ENCODE results near the gene PLCB2. TPM values are rescaled to one million over a fixed set of nuclear protein-coding genes. Genes with fewer than 3 reads are reported as not detected.

The PLCB2 gene
- total RNA-seq, 1 experiment from 2014 or later: 7.4 TPM

- Mint-ChIP-seq H3K4me3 (no peak overlapping the region), H3K9me3 (no peaks in the 10 kb centered on the region), H3K36me3 (ENCODE audit: insufficient read depth in 1 of 3, low read depth in 3 of 3) (no peaks in the 10 kb centered on the region; a peak in 2 of 7 replicates), H3K4me1 (peaks cover 38 to 47% of the 10 kb centered on the region in 2 experiments), H3K27ac (no peak overlapping the region), H3K27me3 (ENCODE audit: low read depth) (peaks cover 84% of the 10 kb centered on the region)
- H3K4me1 ChIP-seq (ENCODE audit: insufficient read depth, low read length): peaks cover 5% of the 10 kb centered on the region
- no peak overlapping the region for H3K23ac ChIP-seq (ENCODE audit: insufficient read length, low read depth, low read length)
- H3K9me3 ChIP-seq (ENCODE audit: control insufficient read depth, low read depth, low read length): no peaks in the 10 kb centered on the region
- no peak overlapping the region for H2BK120ac ChIP-seq (ENCODE audit: low read depth, low read length, poor library complexity, severe bottlenecking)
- no peak overlapping the region for H4K91ac ChIP-seq (ENCODE audit: insufficient read length, low read depth, low read length)
- H3K27me3 ChIP-seq (ENCODE audit: insufficient read depth, low read length): peaks cover 31% of the 10 kb centered on the region; the same call in 1 of the 2 replicates
- no peaks in the 10 kb centered on the region for H3K79me2 ChIP-seq (ENCODE audit: insufficient read depth, low read length)
- no peak overlapping the region for H4K8ac ChIP-seq (replicated peaks; ENCODE audit: insufficient read length, low read depth, low read length)
- WGBS (ENCODE audit: extremely low coverage, insufficient read length, low lambda C conversion rate): no CpG with 5 or more reads among the region's 1 CpG
- TF ChIP-seq, protein P1, sequence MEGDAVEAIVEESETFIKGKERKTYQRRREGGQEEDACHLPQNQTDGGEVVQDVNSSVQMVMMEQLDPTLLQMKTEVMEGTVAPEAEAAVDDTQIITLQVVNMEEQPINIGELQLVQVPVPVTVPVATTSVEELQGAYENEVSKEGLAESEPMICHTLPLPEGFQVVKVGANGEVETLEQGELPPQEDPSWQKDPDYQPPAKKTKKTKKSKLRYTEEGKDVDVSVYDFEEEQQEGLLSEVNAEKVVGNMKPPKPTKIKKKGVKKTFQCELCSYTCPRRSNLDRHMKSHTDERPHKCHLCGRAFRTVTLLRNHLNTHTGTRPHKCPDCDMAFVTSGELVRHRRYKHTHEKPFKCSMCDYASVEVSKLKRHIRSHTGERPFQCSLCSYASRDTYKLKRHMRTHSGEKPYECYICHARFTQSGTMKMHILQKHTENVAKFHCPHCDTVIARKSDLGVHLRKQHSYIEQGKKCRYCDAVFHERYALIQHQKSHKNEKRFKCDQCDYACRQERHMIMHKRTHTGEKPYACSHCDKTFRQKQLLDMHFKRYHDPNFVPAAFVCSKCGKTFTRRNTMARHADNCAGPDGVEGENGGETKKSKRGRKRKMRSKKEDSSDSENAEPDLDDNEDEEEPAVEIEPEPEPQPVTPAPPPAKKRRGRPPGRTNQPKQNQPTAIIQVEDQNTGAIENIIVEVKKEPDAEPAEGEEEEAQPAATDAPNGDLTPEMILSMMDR (conservative IDR thresholded peaks at IDR 0.05): no peak
- H4K5ac ChIP-seq (ENCODE audit: insufficient read length, low read depth, low read length): no peak overlapping the region
- peaks cover 4% of the 10 kb centered on the region for H3K23me2 ChIP-seq (ENCODE audit: insufficient read length, low read depth, low read length, poor library complexity, severe bottlenecking)
- H2AFZ ChIP-seq (ENCODE audit: low read length): no peak overlapping the region
- no peak overlapping the region for H2AK5ac ChIP-seq (ENCODE audit: insufficient read length, low read length)
- H2BK20ac ChIP-seq (ENCODE audit: low read depth, low read length, poor library complexity, severe bottlenecking): no peak overlapping the region
- H2BK5ac ChIP-seq (ENCODE audit: insufficient read length, low read length): no peak overlapping the region
- no peaks in the 10 kb centered on the region for H3K79me1 ChIP-seq (ENCODE audit: insufficient read depth, low read depth, low read length, poor library complexity, severe bottlenecking)
- H3K9ac ChIP-seq (ENCODE audit: extremely low read depth, insufficient read length, low read length): no peak overlapping the region
- H3K4ac ChIP-seq (ENCODE audit: low read depth, low read length): no peak overlapping the region
- no peak overlapping the region for H3K56ac ChIP-seq (ENCODE audit: insufficient read length, low read depth, low read length)
- H3K4me2 ChIP-seq (ENCODE audit: insufficient read depth, insufficient read length, low read length): no peak overlapping the region
- H3K27ac ChIP-seq (ENCODE audit: insufficient read length, low read depth, low read length): no peak overlapping the region
- no peak overlapping the region for H2BK15ac ChIP-seq (ENCODE audit: low read depth, low read length)
- no peaks in the 10 kb centered on the region for H4K20me1 ChIP-seq (ENCODE audit: control insufficient read depth, insufficient read depth, insufficient read length)
- DNase-seq: no peak
- H3K18ac ChIP-seq (ENCODE audit: insufficient read length, low read depth, low read length): no peak overlapping the region
- H3T11ph ChIP-seq (ENCODE audit: low read length): no peak overlapping the region
- no peak overlapping the region for H2BK12ac ChIP-seq (ENCODE audit: insufficient read length, low read depth, low read length)
- H3K14ac ChIP-seq (ENCODE audit: insufficient read depth, low read length): no peak overlapping the region
Observed at GRCh38 chr15:40285554-40286011, 22.2 kb downstream of the PLCB2 start.

Measured in H9 (cell line).